ENCODE results near the gene MCAT.

DNA sequence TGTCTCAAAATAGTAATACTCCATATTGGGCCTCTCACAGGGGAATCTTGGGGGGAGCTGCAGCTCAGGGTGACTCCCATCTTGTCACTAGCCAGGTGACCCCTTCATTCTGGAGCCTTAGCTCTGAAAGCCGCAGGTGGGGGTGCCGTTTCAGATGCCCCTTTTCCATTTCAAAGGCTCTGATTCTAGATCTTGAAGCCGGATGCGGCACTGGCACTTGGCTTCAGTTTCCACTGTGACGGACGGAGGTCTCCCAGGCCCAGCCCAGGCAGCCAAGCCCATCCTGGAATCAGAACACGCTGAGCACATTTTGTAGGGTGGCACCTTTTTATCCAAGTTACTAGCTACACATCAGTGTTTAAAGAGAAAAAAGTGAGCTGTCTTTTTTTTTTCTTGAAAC is 26.3 kb downstream of the MCAT start:
- TF ChIP-seq, protein P1, sequence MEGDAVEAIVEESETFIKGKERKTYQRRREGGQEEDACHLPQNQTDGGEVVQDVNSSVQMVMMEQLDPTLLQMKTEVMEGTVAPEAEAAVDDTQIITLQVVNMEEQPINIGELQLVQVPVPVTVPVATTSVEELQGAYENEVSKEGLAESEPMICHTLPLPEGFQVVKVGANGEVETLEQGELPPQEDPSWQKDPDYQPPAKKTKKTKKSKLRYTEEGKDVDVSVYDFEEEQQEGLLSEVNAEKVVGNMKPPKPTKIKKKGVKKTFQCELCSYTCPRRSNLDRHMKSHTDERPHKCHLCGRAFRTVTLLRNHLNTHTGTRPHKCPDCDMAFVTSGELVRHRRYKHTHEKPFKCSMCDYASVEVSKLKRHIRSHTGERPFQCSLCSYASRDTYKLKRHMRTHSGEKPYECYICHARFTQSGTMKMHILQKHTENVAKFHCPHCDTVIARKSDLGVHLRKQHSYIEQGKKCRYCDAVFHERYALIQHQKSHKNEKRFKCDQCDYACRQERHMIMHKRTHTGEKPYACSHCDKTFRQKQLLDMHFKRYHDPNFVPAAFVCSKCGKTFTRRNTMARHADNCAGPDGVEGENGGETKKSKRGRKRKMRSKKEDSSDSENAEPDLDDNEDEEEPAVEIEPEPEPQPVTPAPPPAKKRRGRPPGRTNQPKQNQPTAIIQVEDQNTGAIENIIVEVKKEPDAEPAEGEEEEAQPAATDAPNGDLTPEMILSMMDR (IDR thresholded peaks at IDR 0.05), result no peak
- TF ChIP-seq POLR2A (IDR thresholded peaks at IDR 0.05), result no peak
